GM03348 (cell line): Measurements from ENCODE around the gene FHDC1.

Source experiments
- DNase-seq: peaks from one replicate; pipeline ENCODE4 v3.0.0; 2012; ENCODE audit warnings: low spot score

The FHDC1 gene

GRCh38 chr4:152957437-152958171 is 21.5 kb downstream of the FHDC1 start:
- no peak for DNase-seq

GRCh38 chr4:152959080-152959479 is 23.0 kb downstream of the FHDC1 start:
- DNase-seq, result no peak

GRCh38 chr4:152960082-152960481 is 24.0 kb downstream of the FHDC1 start:
- DNase-seq, result no peak

- no peak for DNase-seq
Measured at GRCh38 chr4:152961014-152961772, 25.1 kb downstream of the FHDC1 start.

- DNase-seq, result no peak
Measured at GRCh38 chr4:152961773-152962115, 25.6 kb downstream of the FHDC1 start.

GRCh38 chr4:152962150-152962549 is 26.0 kb downstream of the FHDC1 start:
- DNase-seq, result no peak

GRCh38 chr4:152964335-152964734 is 28.2 kb downstream of the FHDC1 start:
- no peak for DNase-seq

DNA sequence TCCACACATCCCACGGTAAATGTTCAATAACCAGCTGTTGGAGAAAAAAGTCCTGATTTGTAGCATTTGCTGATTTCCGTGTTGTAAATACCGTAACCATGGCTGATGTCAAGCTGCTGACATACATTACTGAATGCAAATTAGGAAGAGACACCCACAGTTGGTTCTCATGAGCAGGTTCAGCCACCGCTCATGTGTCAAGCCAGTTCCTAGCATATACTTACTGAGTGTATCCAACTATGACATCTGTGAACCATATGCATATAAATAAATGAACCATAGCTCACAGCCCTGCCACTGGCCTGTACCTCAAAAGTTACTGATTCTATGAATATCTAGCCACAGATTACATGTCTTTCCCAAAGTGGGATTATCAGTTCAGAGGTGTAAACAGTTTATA is 29.5 kb downstream of the FHDC1 start:
- DNase-seq, result no peak

GRCh38 chr4:152967907-152968306 is 31.8 kb downstream of the FHDC1 start:
- no peak for DNase-seq

- no peak for DNase-seq
Measured at GRCh38 chr4:152968806-152969394, 32.8 kb downstream of the FHDC1 start.

GRCh38 chr4:152970102-152970820 is 34.1 kb downstream of the FHDC1 start:
- no peak for DNase-seq

- no peak for DNase-seq
Measured at GRCh38 chr4:152971053-152971452, 34.9 kb downstream of the FHDC1 start.

DNA sequence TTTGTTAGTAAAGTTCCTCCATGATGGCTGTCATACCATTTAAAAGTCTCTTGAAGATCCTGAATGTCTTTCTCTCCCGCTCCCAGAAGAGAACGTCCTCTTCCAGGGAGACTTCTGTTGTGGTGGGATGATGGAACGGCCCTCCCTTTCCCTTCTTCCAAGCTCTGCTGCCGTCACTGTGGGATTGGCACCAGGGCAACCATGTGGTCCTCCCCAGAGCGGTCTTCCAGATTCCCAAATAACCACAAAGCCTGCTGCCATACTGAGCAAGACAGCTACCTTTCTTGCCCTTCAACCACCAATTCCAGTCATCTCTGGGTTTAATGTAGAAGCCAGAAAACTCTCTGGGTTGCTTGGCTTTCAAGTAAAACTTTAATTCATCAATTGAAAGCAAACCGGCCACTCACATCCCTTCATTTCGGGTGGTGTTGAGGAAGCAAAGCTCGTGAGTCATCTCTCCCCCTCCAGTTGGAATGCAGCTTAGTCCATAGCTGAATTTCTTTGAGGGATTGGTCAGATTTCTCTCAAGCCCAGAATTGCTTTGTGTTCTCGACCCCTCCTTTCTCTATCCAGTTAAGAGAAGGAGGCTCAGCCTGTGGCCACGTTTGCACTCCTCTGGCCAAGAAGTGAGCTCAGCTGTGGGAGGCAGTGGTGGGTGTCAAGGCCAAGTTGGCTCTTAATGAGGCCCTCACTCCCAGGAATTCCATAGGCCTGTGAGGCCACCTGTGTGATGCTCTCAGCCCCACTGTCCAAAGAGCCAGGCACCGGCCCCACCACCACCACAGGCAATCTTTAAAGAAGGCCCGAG is 36.9 kb downstream of the FHDC1 start:
- peak; percentile 86 for DNase-seq

GRCh38 chr4:152973629-152974467 is 37.7 kb downstream of the FHDC1 start:
- DNase-seq, result no peak

DNA sequence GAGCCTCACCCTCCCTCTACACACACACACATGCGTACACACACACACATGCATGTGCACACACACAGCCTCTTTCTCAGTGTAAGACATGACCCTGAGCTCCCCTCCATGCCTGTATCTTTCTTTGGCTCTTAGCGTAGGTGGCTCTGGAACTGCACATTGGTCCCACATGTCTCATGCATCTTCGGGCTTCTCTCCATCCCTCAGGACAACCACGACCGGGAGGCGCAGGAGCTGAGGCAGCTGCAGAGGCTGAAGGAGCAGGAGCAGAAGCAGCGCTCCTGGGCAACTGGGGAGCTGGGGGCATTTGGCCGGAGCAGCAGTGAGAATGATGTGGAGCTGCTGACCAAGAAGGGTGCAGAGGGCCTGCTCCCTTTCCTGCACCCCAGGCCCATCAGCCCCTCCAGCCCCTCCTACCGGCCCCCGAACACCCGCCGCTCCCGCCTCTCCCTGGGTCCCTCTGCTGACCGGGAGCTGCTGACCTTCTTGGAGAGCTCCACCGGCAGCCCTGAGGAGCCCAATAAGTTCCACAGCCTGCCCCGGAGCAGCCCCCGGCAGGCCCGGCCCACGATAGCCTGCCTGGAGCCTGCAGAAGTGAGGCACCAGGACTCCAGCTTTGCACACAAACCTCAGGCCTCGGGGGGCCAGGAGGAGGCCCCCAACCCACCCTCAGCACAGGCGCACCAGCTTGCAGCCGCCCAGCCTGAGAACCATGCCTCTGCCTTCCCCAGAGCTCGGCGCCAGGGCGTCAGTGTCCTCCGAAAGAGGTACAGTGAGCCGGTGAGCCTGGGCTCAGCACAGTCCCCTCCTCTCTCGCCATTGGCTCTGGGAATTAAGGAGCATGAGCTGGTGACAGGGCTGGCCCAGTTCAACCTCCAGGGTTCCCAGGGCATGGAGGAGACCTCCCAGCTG is 38.6 kb downstream of the FHDC1 start:
- DNase-seq, result no peak

DNA sequence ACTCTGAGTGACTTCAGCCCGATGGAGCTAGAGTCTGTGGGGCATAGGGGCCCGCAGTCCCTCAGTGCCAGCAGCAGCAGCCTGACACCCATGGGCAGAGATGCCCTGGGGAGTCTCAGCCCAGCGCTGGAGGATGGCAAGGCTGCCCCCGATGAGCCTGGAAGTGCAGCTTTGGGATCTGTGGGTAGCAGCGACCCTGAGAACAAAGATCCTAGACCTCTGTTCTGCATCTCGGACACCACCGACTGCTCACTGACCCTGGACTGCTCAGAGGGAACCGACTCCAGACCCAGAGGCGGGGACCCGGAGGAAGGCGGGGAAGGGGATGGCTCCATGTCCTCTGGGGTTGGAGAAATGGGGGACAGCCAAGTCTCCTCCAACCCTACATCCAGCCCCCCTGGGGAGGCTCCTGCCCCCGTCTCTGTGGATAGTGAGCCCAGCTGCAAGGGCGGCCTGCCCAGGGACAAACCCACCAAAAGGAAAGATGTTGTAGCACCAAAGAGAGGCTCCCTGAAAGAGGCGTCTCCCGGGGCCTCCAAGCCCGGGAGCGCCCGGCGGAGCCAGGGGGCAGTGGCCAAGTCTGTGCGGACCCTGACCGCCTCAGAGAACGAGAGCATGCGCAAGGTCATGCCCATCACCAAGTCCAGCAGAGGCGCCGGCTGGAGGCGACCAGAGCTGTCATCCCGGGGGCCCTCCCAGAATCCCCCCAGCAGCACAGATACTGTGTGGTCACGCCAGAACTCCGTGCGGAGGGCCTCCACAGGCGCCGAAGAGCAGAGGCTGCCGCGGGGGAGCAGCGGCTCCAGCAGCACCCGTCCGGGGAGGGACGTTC is 39.5 kb downstream of the FHDC1 start:
- no peak for DNase-seq

- DNase-seq, result no peak
Measured at GRCh38 chr4:152976212-152976761, 40.2 kb downstream of the FHDC1 start.

DNA sequence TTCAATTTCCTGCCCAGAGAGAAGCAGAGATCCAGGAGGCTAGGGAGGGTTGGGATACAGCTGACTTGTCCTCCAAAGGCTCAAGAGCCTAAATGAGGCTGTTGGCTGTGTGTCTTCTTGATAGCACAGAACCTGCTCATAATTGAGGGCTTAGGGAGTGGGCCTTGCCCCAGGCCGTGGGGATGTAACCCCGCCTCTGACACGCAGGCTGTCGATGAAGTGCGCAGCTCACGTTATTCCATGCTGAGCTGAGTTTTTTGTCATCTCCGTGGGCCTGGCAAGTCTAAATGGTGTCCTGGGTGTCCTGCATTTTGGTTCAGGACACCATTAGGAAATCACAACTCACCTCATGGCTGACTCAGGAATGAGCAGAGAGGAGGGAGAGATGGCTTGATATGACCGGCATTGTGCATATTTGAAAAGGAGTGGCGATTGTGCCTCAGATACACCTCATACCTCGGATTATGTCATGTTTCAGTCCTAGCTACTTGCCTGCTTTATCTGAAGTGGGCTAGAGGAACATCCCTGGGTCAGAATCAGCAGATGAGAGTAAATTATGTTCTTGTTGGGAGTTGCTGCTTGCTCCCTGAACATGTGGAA is 43.7 kb downstream of the FHDC1 start:
- DNase-seq, result no peak
